ENCODE data around the gene PRXL2C.
A peak's percentile ranks its signal among the peaks of the same experiment; 100 is the strongest.
"Not testable (repeated sequence)": the region's sequence is repeated elsewhere in the genome, so short reads cannot be mapped to it uniquely, and the experiment has no call there.

PRXL2C gene

GRCh38 chr9:96686638-96687335, 31.7 kb upstream of the PRXL2C start:
- peak overlapping the region; percentile 33 to 54 for H3K4me3 ChIP-seq (ENCODE audit: low read depth in 1 of 2, low read length in 1 of 2)
- H3K9me3 ChIP-seq: no peaks in the 10 kb centered on the region
- peaks cover 35% of the 10 kb centered on the region for H3K27me3 ChIP-seq
- TF ChIP-seq, protein P1, sequence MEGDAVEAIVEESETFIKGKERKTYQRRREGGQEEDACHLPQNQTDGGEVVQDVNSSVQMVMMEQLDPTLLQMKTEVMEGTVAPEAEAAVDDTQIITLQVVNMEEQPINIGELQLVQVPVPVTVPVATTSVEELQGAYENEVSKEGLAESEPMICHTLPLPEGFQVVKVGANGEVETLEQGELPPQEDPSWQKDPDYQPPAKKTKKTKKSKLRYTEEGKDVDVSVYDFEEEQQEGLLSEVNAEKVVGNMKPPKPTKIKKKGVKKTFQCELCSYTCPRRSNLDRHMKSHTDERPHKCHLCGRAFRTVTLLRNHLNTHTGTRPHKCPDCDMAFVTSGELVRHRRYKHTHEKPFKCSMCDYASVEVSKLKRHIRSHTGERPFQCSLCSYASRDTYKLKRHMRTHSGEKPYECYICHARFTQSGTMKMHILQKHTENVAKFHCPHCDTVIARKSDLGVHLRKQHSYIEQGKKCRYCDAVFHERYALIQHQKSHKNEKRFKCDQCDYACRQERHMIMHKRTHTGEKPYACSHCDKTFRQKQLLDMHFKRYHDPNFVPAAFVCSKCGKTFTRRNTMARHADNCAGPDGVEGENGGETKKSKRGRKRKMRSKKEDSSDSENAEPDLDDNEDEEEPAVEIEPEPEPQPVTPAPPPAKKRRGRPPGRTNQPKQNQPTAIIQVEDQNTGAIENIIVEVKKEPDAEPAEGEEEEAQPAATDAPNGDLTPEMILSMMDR (IDR thresholded peaks at IDR 0.05): no peak
- no peak overlapping the region for H3K27ac ChIP-seq
- peaks cover 0 to 8% of the 10 kb centered on the region in 2 experiments for H3K4me1 ChIP-seq (ENCODE audit: control insufficient read depth in 1 of 2, insufficient read depth in 1 of 2, low read depth in 1 of 2, low read length in 1 of 2)
- H3K36me3 ChIP-seq: no peaks in the 10 kb centered on the region

DNA sequence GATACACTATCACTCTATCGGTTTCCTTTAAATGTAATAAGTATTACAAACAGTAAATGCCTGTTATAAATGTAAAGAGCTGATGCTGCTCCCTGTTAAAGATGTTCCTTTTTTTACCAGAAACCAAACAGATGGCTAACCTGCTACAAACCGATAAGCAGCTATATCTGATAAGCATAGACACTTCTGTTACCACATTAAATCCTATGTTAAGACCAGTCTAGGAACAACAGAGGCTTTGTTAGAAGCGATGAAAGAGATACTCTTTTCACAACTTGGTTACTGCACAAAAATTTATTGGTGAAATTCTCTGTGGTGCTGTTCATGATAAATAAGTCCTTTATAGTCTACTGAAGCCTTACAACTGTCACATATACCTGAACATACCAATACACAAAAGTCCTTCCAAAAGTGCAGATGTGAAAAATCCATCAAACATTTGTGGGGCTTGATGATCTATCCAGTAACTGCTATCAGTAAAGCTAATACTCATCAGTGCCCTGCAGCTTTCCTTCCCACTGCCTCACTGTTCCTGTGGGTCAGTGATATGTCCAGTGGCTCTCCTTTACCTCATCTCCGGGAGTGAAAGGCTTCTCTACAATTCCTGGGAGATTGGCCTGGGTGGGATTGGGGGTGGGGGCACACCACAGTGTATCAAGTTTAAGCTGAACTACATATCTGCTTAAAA, 25.8 kb upstream of the PRXL2C start:
- Histone ChIP-seq H3K27ac (no peak overlapping the region), H3K9me3 (no peaks in the 10 kb centered on the region), H3K4me3 (ENCODE audit: low read depth in 1 of 2, low read length in 1 of 2) (no peak overlapping the region), H3K4me1 (ENCODE audit: control insufficient read depth in 1 of 2, insufficient read depth in 1 of 2, low read depth in 1 of 2, low read length in 1 of 2) (no peaks in the 10 kb centered on the region), H3K36me3 (no peaks in the 10 kb centered on the region), H3K27me3 (peaks cover 4% of the 10 kb centered on the region)
- TF ChIP-seq, protein P1 (IDR thresholded peaks at IDR 0.05): no peak

- H3K27ac ChIP-seq: no peak overlapping the region
- H3K4me3 ChIP-seq (ENCODE audit: low read depth in 1 of 2, low read length in 1 of 2): no peak overlapping the region
- TF ChIP-seq, protein P1 (IDR thresholded peaks at IDR 0.05): no peak
- no peaks in the 10 kb centered on the region for H3K4me1 ChIP-seq (ENCODE audit: control insufficient read depth in 1 of 2, insufficient read depth in 1 of 2, low read depth in 1 of 2, low read length in 1 of 2)
- no peaks in the 10 kb centered on the region for H3K36me3 ChIP-seq
- no peaks in the 10 kb centered on the region for H3K27me3 ChIP-seq
- no peaks in the 10 kb centered on the region for H3K9me3 ChIP-seq
Observed at GRCh38 chr9:96674906-96675538, 19.9 kb upstream of the PRXL2C start.

GRCh38 chr9:96673786-96674185, 18.7 kb upstream of the PRXL2C start:
- not testable (repeated sequence) for H3K9me3 ChIP-seq; H3K4me3 ChIP-seq (ENCODE audit: low read depth in 1 of 2, low read length in 1 of 2); H3K36me3 ChIP-seq; H3K27ac ChIP-seq; H3K27me3 ChIP-seq; H3K4me1 ChIP-seq (ENCODE audit: control insufficient read depth in 1 of 2, insufficient read depth in 1 of 2, low read depth in 1 of 2, low read length in 1 of 2)

GRCh38 chr9:96668868-96669534, 13.9 kb upstream of the PRXL2C start:
- Histone ChIP-seq H3K4me1 (ENCODE audit: control insufficient read depth in 1 of 2, insufficient read depth in 1 of 2, low read depth in 1 of 2, low read length in 1 of 2) (no peaks in the 10 kb centered on the region), H3K4me3 (ENCODE audit: low read depth in 1 of 2, low read length in 1 of 2) (no peak overlapping the region), H3K27me3 (no peaks in the 10 kb centered on the region), H3K36me3 (no peaks in the 10 kb centered on the region), H3K9me3 (no peaks in the 10 kb centered on the region), H3K27ac (no peak overlapping the region)
- TF ChIP-seq, protein P1 (IDR thresholded peaks at IDR 0.05): no peak
